A673 (cell line): ENCODE measurements around the gene RPL37. TPM values are rescaled to one million over a fixed set of nuclear protein-coding genes. Genes with fewer than 3 reads are reported as not detected.

Experiments used
- BruUV-seq: library from RNA; stranded (reverse); fragments of 400-500 nt; replicated peaks from 2 replicates; lab custom pipeline; 2021; lab: Mats Ljungman, UMichigan
- CTCF ChIA-PET: fragments of 300-600 bp; sonication (Branson Sonifier 250); formaldehyde crosslinking; loops from one replicate; lab custom pipeline; 2022; ENCODE audit warnings: antibody characterized with exemption; lab: Charles Lee
- POLR2A ChIA-PET: fragments of 300-600 bp; sonication (Branson Sonifier 250); formaldehyde crosslinking; loops from one replicate; lab custom pipeline; 2022; ENCODE audit warnings: antibody characterized with exemption; ENCODE audit not compliant: low non-redundant PET; lab: Charles Lee
- DNase-seq: peaks from one replicate; pipeline ENCODE4 v3.0.0-alpha.2; 2015; ENCODE audit warnings: low spot score
- H3K27ac ChIP-seq: fragments of 200-600 bp; sonication (generic); 2 replicates; pipeline ENCODE4 v1.5.1; 2016; ENCODE audit warnings: mixed run types, low read depth, mild to moderate bottlenecking, mixed read lengths, antibody characterized with exemption, low read length; ENCODE audit not compliant: poor library complexity, severe bottlenecking
- H3K27me3 ChIP-seq: fragments of 200-600 bp; sonication (generic); replicated peaks from 2 replicates; pipeline ENCODE4 v1.6.1; 2017; ENCODE audit warnings: mixed run types, low read depth, mild to moderate bottlenecking, mixed read lengths, antibody characterized with exemption, low read length; ENCODE audit not compliant: insufficient read depth, poor library complexity
- H3K36me3 ChIP-seq: fragments of 200-600 bp; sonication (generic); 2 replicates; pipeline ENCODE4 v1.6.1; 2016; ENCODE audit warnings: mixed run types, mild to moderate bottlenecking, mixed read lengths, antibody characterized with exemption, low read length; ENCODE audit not compliant: insufficient read depth, poor library complexity, severe bottlenecking
- H3K4me1 ChIP-seq: fragments of 200-600 bp; sonication (generic); 2 replicates; pipeline ENCODE4 v1.6.1; 2017; ENCODE audit warnings: mixed run types, mild to moderate bottlenecking, mixed read lengths, antibody characterized with exemption, low read length; ENCODE audit not compliant: insufficient read depth, poor library complexity, severe bottlenecking
- H3K4me3 ChIP-seq: fragments of 200-600 bp; sonication (generic); 2 replicates; pipeline ENCODE4 v1.5.1; 2016; ENCODE audit warnings: low read depth, mixed run types, mild to moderate bottlenecking, mixed read lengths, low read length; ENCODE audit not compliant: poor library complexity, severe bottlenecking
- H3K9me3 ChIP-seq: fragments of 200-600 bp; sonication (generic); 2 replicates; pipeline ENCODE4 v1.6.1; 2016; ENCODE audit warnings: mixed run types, low read depth, mild to moderate bottlenecking, mixed read lengths, antibody characterized with exemption, low read length; ENCODE audit not compliant: poor library complexity, severe bottlenecking
- CTCF ChIP-seq: fragments of 300-800, 200-600 bp; sonication (generic); conservative IDR thresholded peaks from 2 replicates; pipeline ENCODE4 v1.5.1; 2017; ENCODE audit warnings: low read depth, mild to moderate bottlenecking, antibody characterized with exemption, low read length, moderate library complexity, mixed read lengths
- EZH2 ChIP-seq: fragments of 200-600 bp; sonication (generic); IDR thresholded peaks from 2 replicates; pipeline ENCODE4 v1.6.1; 2017; ENCODE audit warnings: borderline replicate concordance, low read depth, mild to moderate bottlenecking, mixed read lengths, antibody characterized with exemption, low read length; ENCODE audit not compliant: poor library complexity, severe bottlenecking
- intact Hi-C: fragments of 100-400 bp; cut with micrococcal nuclease; formaldehyde crosslinking; loops from one replicate; pipeline ENCODE4 v1.10.0; 2022; ENCODE audit not compliant: unreplicated experiment
- total RNA-seq: library from RNA; stranded (reverse); gene quantifications from 2 replicates; pipeline ENCODE4 v1.2.3, GENCODE V29; 2021

Gene RPL37
- total RNA-seq, 1 experiment from 2014 or later = 1,502 TPM

- Histone ChIP-seq H3K27ac (no peak overlapping the region), H3K4me3 (no peak overlapping the region), H3K9me3 (peaks cover 5% of the 10 kb centered on the region), H3K4me1 (no peaks in the 10 kb centered on the region), H3K27me3 (no peaks in the 10 kb centered on the region), H3K36me3 (no peaks in the 10 kb centered on the region)
- POLR2A ChIA-PET = no interaction called here
- intact Hi-C loops = loop anchor here (1.0 to 10.0 kb wide), 5 partner anchors 37 to 1295 kb away; partner anchors contain the start of genes CARD6 and TTC33
- CTCF ChIA-PET = interaction anchor here (0.5 to 0.7 kb wide), 4 partner anchors 176 to 1302 kb away, joined by 3 to 7 read pairs (median 3); no protein-coding TSS in a partner anchor
- BruUV-seq = no TSS peak
- TF ChIP-seq CTCF (peak; percentile 66; the same call in 1 of the 2 replicates), EZH2 (no peak)
- peak; percentile 57 for DNase-seq
Measured at GRCh38 chr5:40879163-40879942, 44.3 kb upstream of the RPL37 start.

- CTCF ChIA-PET = no interaction called here
- H3K27ac ChIP-seq = no peak overlapping the region
- DNase-seq = no peak
- no peaks in the 10 kb centered on the region for H3K36me3 ChIP-seq
- no peak overlapping the region for H3K4me3 ChIP-seq
- intact Hi-C loops = loop anchor here (5.0 to 10.0 kb wide), 4 partner anchors 35 to 1293 kb away; partner anchors contain the start of gene CARD6
- no peaks in the 10 kb centered on the region for H3K4me1 ChIP-seq
- peaks cover 4% of the 10 kb centered on the region for H3K9me3 ChIP-seq
- TF ChIP-seq EZH2 (no peak), CTCF (no peak)
- H3K27me3 ChIP-seq = no peaks in the 10 kb centered on the region
- BruUV-seq = no TSS peak
- POLR2A ChIA-PET = no interaction called here
Measured at GRCh38 chr5:40877371-40877988, 42.5 kb upstream of the RPL37 start.

- intact Hi-C loops = loop anchor here (5.0 to 10.0 kb wide), 4 partner anchors 34 to 1291 kb away; partner anchors contain the start of gene CARD6
- POLR2A ChIA-PET = no interaction called here
- Histone ChIP-seq H3K4me3 (no peak overlapping the region), H3K9me3 (no peaks in the 10 kb centered on the region), H3K36me3 (no peaks in the 10 kb centered on the region), H3K27me3 (no peaks in the 10 kb centered on the region), H3K27ac (no peak overlapping the region), H3K4me1 (no peaks in the 10 kb centered on the region)
- no TSS peak for BruUV-seq
- CTCF ChIA-PET = no interaction called here
- no peak for DNase-seq
- TF ChIP-seq EZH2 = no peak
- TF ChIP-seq CTCF = no peak
Measured at GRCh38 chr5:40875958-40876357, 40.9 kb upstream of the RPL37 start.
